Activated CD8-positive, alpha-beta memory T cell treated with anti-CD3 and anti-CD28 coated beads for 24 hours (primary cell): ENCODE results near the gene MAP2K1.

Source experiments
- DNase-seq: peaks from one replicate; pipeline ENCODE4 v3.0.0-alpha.2; 2020

MAP2K1 gene

GRCh38 chr15:66508293-66508883 is 121.7 kb downstream of the MAP2K1 start:
- no peak for DNase-seq

- DNase-seq, result no peak
Measured at GRCh38 chr15:66514586-66514985, 127.9 kb downstream of the MAP2K1 start.

GRCh38 chr15:66515901-66516322 is 129.2 kb downstream of the MAP2K1 start:
- no peak for DNase-seq

GRCh38 chr15:66523926-66524325 is 137.2 kb downstream of the MAP2K1 start:
- DNase-seq, result no peak

- DNase-seq, result no peak
Measured at GRCh38 chr15:66524838-66525237, 138.1 kb downstream of the MAP2K1 start.

- no peak for DNase-seq
Measured at GRCh38 chr15:66535056-66535455, 148.3 kb downstream of the MAP2K1 start.
